Measurements from ENCODE around the gene ASPDH. TPM values are rescaled to one million over a fixed set of nuclear protein-coding genes. Genes with fewer than 3 reads are reported as not detected.

ASPDH gene
- total and polyA plus RNA-seq, 3 experiments from 2014 or later: not detected

GRCh38 chr19:50494186-50495019, 19.3 kb downstream of the ASPDH start:
- DNase-seq: no peak
- H3K36me3 ChIP-seq (ENCODE audit: insufficient read depth, low read length): no peaks in the 10 kb centered on the region
- no peaks in the 10 kb centered on the region for H3K27me3 Mint-ChIP-seq
- H3K4me1 Mint-ChIP-seq: peaks cover 18 to 21% (median 20%) of the 10 kb centered on the region in 3 donors
- H3K27ac Mint-ChIP-seq: peak overlapping the region in 4 of 8 donors; percentile 45 to 83 (median 56)
- peaks cover 12% of the 10 kb centered on the region for H3K4me1 ChIP-seq (ENCODE audit: insufficient read depth, low read length)
- H3K9me3 Mint-ChIP-seq: no peaks in the 10 kb centered on the region
- POLR2A ChIA-PET: no interaction called here
- peaks cover 0 to 6% (median 5%) of the 10 kb centered on the region in 3 donors for H3K36me3 Mint-ChIP-seq
- no peaks in the 10 kb centered on the region for H3K27me3 ChIP-seq (ENCODE audit: insufficient read depth, low read length, poor library complexity, severe bottlenecking)
- no peak overlapping the region for H3K4me3 Mint-ChIP-seq
- CTCF ChIA-PET: interaction anchor here (0.7 kb wide), 1 partner anchor 946 kb away, joined by 3 read pairs; no protein-coding TSS in a partner anchor
- H3K27ac ChIP-seq (ENCODE audit: low read depth, low read length): no peak overlapping the region
- H3K9me3 ChIP-seq (ENCODE audit: low read length): no peaks in the 10 kb centered on the region
- no peak overlapping the region for H3K4me3 ChIP-seq (ENCODE audit: low read length)

DNA sequence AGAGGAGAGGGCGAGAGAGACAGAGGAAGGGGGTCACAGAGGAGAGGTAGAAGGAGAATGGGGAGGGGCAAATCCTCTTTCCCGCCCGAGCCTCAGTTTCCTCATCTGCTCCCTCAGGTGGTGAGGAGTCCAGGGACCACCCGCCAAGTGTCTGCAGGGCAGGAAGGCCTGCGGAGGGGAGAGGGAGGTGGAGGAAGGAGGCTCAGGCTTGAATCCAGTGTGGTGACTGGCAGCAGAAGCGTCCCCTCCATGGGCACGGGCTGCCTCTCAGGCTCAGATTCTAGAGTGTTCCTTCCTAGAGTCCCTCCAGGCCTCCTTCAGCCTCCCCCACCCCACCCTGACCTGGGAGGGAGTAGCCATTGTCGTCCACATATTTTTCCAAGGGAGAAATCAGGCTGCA, 20.5 kb downstream of the ASPDH start:
- Histone ChIP-seq H3K36me3 (ENCODE audit: insufficient read depth, low read length) (no peaks in the 10 kb centered on the region), H3K9me3 (ENCODE audit: low read length) (no peaks in the 10 kb centered on the region), H3K4me3 (ENCODE audit: low read length) (no peak overlapping the region), H3K27me3 (ENCODE audit: insufficient read depth, low read length, poor library complexity, severe bottlenecking) (no peaks in the 10 kb centered on the region), H3K4me1 (ENCODE audit: insufficient read depth, low read length) (peaks cover 12% of the 10 kb centered on the region), H3K27ac (ENCODE audit: low read depth, low read length) (no peak overlapping the region)
- peaks cover 18 to 28% (median 20%) of the 10 kb centered on the region in 3 donors for H3K4me1 Mint-ChIP-seq
- H3K27ac Mint-ChIP-seq: peak overlapping the region in 1 of 8 donors; percentile 54
- DNase-seq: no peak
- no peaks in the 10 kb centered on the region for H3K9me3 Mint-ChIP-seq
- ChIA-PET POLR2A (no interaction called here), CTCF (no interaction called here)
- H3K27me3 Mint-ChIP-seq: no peaks in the 10 kb centered on the region
- H3K36me3 Mint-ChIP-seq: peaks cover 0 to 6% (median 5%) of the 10 kb centered on the region in 3 donors
- no peak overlapping the region for H3K4me3 Mint-ChIP-seq

DNA sequence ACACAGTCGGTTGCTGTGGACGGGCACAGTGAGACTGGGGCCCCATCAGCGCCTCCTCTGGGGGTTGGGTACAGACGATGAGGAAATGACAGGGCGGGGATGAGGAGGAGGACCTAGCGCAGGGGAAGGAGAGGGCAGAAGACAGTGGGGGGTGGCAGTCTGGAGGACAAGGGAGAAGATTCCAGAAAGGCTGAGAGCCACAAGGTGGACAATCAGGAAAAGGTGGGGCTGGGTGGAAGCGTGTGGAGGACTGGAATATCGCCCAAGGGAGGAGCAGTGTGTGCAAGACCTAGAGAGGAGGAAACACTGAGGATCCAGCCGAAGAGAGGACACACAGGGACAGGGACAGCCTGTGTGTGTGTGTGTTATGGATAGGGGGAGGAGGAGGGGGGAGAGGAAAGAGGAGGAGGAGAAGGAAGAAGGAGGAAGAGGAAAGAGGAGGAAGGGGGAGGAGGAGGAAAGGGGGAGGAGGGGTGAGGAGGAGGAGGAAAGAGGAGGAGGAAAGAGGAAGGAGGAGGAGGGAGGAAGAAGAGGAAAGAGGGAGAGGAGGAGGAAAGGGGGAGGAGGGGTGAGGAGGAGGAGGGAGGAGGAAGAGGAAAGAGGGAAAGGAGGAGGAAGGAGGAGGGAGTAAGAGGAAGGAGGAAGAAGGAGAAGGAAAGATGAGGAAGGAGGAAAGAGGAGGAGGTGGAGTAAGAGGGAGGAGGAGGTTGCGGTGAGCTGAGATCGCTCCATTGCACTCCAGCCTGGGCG, 21.2 kb downstream of the ASPDH start:
- Mint-ChIP-seq H3K27ac (peak overlapping the region in 4 of 8 donors; percentile 14 to 81 (median 50)), H3K4me3 (peak overlapping the region in 1 of 7 donors; percentile 38)
- peaks cover 12% of the 10 kb centered on the region for H3K4me1 ChIP-seq (ENCODE audit: insufficient read depth, low read length)

DNA sequence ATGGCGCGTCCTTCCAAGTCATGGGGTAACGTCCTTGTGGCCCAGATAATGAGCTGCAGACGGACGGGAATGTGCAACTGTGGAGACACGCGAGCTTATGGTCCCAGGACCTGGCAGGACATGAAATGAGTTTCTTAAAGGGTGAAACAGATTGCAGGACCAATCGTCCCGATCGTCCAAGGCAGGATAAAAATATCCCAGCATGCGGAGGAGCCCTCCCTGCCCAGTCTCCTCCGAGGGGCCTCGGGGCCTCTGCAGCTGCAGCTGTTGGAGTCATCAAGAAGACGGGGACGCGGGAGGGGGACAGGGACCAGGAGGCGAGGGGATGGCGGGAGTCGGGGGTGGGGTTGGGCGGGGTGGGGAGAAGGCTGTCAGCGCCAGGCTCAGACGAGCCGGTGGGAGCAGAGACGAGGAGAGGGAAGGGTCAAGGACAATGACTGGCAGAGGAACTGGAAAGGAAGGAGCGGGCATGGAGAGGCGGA, 22.7 kb downstream of the ASPDH start:
- H3K27ac Mint-ChIP-seq: peak overlapping the region in 2 of 8 donors; percentile 30 to 58
- H3K27me3 ChIP-seq (ENCODE audit: insufficient read depth, low read length, poor library complexity, severe bottlenecking): no peaks in the 10 kb centered on the region
- no peaks in the 10 kb centered on the region for H3K36me3 ChIP-seq (ENCODE audit: insufficient read depth, low read length)
- DNase-seq: no peak
- H3K27ac ChIP-seq (ENCODE audit: low read depth, low read length): no peak overlapping the region
- H3K4me1 ChIP-seq (ENCODE audit: insufficient read depth, low read length): peaks cover 12% of the 10 kb centered on the region
- H3K9me3 Mint-ChIP-seq: no peaks in the 10 kb centered on the region
- POLR2A ChIA-PET: no interaction called here
- CTCF ChIA-PET: no interaction called here
- peaks cover 20 to 28% (median 20%) of the 10 kb centered on the region in 3 donors for H3K4me1 Mint-ChIP-seq
- peaks cover 0 to 5% (median 3%) of the 10 kb centered on the region in 3 donors for H3K36me3 Mint-ChIP-seq
- H3K9me3 ChIP-seq (ENCODE audit: low read length): no peaks in the 10 kb centered on the region
- no peak overlapping the region for H3K4me3 Mint-ChIP-seq
- H3K4me3 ChIP-seq (ENCODE audit: low read length): no peak overlapping the region
- no peaks in the 10 kb centered on the region for H3K27me3 Mint-ChIP-seq

More for the DNA sequence above, 21.2 kb downstream of the ASPDH start:
- Histone ChIP-seq H3K27ac (ENCODE audit: low read depth, low read length) (no peak overlapping the region), H3K4me3 (ENCODE audit: low read length) (no peak overlapping the region), H3K27me3 (ENCODE audit: insufficient read depth, low read length, poor library complexity, severe bottlenecking) (no peaks in the 10 kb centered on the region), H3K9me3 (ENCODE audit: low read length) (no peaks in the 10 kb centered on the region), H3K36me3 (ENCODE audit: insufficient read depth, low read length) (no peaks in the 10 kb centered on the region)
- ChIA-PET POLR2A (no interaction called here), CTCF (no interaction called here)
- Mint-ChIP-seq H3K36me3 (peaks cover 0 to 6% (median 5%) of the 10 kb centered on the region in 3 donors), H3K9me3 (no peaks in the 10 kb centered on the region), H3K27me3 (no peaks in the 10 kb centered on the region), H3K4me1 (peaks cover 18 to 28% (median 20%) of the 10 kb centered on the region in 3 donors)
- DNase-seq: peak in 1 of 5 donors; percentile 32

DNA sequence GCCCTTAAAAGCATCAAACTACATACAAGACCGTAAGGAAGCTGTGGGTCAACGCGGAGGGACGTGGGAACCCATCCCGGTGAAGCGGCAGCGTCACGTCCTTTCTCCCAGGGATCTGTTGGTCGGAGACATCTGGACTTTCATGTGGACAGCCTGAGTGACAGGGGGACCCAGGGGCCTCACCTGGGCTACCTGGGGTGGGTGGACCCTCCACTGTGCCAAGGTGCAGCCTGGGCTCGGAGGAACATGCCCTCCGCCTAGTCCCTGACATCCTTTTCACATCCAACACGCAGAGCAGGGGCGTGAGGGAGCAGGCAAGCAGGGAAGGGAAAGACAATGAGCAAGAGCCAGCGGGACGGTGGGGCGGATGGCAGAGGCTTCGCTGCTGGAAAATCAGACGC, 23.3 kb downstream of the ASPDH start:
- peak overlapping the region in 1 of 8 donors; percentile 80 for H3K27ac Mint-ChIP-seq
- Histone ChIP-seq H3K9me3 (ENCODE audit: low read length) (no peaks in the 10 kb centered on the region), H3K36me3 (ENCODE audit: insufficient read depth, low read length) (no peaks in the 10 kb centered on the region), H3K4me3 (ENCODE audit: low read length) (no peak overlapping the region), H3K27ac (ENCODE audit: low read depth, low read length) (no peak overlapping the region), H3K4me1 (ENCODE audit: insufficient read depth, low read length) (peaks cover 12% of the 10 kb centered on the region), H3K27me3 (ENCODE audit: insufficient read depth, low read length, poor library complexity, severe bottlenecking) (no peaks in the 10 kb centered on the region)
- no peaks in the 10 kb centered on the region for H3K27me3 Mint-ChIP-seq
- DNase-seq: no peak
- no peak overlapping the region for H3K4me3 Mint-ChIP-seq
- H3K36me3 Mint-ChIP-seq: peaks cover 0 to 6% (median 5%) of the 10 kb centered on the region in 3 donors
- no peaks in the 10 kb centered on the region for H3K9me3 Mint-ChIP-seq
- ChIA-PET POLR2A (no interaction called here), CTCF (no interaction called here)
- peaks cover 20 to 28% (median 20%) of the 10 kb centered on the region in 3 donors for H3K4me1 Mint-ChIP-seq

GRCh38 chr19:50489461-50490011, 24.2 kb downstream of the ASPDH start:
- Histone ChIP-seq H3K36me3 (ENCODE audit: insufficient read depth, low read length) (peaks cover 4% of the 10 kb centered on the region), H3K4me3 (ENCODE audit: low read length) (no peak overlapping the region), H3K27me3 (ENCODE audit: insufficient read depth, low read length, poor library complexity, severe bottlenecking) (no peaks in the 10 kb centered on the region), H3K4me1 (ENCODE audit: insufficient read depth, low read length) (peaks cover 12% of the 10 kb centered on the region), H3K27ac (ENCODE audit: low read depth, low read length) (no peak overlapping the region), H3K9me3 (ENCODE audit: low read length) (no peaks in the 10 kb centered on the region)
- Mint-ChIP-seq H3K36me3 (peaks cover 0 to 12% (median 1%) of the 10 kb centered on the region in 3 donors), H3K4me3 (no peak overlapping the region), H3K27ac (no peak overlapping the region), H3K4me1 (peaks cover 20 to 28% (median 20%) of the 10 kb centered on the region in 3 donors), H3K9me3 (no peaks in the 10 kb centered on the region), H3K27me3 (no peaks in the 10 kb centered on the region)
- no peak for DNase-seq
- POLR2A ChIA-PET: no interaction called here
- CTCF ChIA-PET: no interaction called here

DNA sequence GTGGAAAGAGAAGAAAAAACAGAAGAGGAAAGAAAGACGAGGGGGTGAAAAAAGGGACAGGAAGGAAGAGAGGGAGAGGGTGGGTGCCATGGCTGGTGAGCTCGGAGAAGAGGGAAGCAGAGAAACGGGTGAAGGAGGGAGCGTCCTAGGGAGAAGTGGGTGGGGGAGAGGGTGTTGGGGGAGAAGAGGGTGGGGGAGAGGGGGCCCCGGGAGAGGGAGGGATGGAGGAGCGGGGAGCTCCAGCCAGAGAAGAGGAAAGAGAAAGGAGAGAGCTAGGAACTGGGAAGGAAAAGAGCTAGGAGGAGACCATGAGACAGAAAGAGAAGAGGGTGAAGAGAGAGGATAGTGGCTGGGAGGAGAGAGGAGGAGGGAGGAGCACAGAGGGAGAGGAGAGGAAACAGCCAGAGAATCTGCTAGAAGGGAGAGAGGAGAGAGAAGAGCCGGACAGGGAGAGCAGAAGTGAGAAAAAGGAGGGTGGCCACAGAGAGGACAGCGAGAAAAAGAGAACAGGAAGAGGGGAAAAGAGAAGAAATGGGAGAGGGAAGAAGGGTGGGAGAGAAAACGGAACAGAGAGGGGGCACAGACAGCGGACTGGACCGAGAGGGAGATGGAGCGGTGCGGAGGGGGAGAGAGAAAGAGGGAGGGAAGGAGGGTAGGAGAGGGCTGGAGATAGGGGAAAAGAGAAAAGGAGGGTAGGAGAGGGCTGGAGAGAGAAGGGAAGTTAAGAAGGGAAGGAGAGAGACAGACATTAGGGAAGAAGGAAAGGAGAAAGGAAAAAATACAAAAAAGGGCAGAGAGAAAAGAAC, 25.1 kb downstream of the ASPDH start:
- H3K27ac ChIP-seq (ENCODE audit: low read depth, low read length): no peak overlapping the region
- H3K36me3 ChIP-seq (ENCODE audit: insufficient read depth, low read length): peaks cover 5% of the 10 kb centered on the region
- no peak overlapping the region for H3K27ac Mint-ChIP-seq
- ChIA-PET CTCF (no interaction called here), POLR2A (no interaction called here)
- H3K4me1 ChIP-seq (ENCODE audit: insufficient read depth, low read length): peaks cover 12% of the 10 kb centered on the region
- no peaks in the 10 kb centered on the region for H3K9me3 Mint-ChIP-seq
- no peaks in the 10 kb centered on the region for H3K27me3 Mint-ChIP-seq
- H3K4me1 Mint-ChIP-seq: peaks cover 20 to 28% (median 20%) of the 10 kb centered on the region in 3 donors
- no peak overlapping the region for H3K4me3 ChIP-seq (ENCODE audit: low read length)
- no peak overlapping the region for H3K4me3 Mint-ChIP-seq
- DNase-seq: no peak
- peaks cover 0 to 18% (median 1%) of the 10 kb centered on the region in 3 donors for H3K36me3 Mint-ChIP-seq
- H3K9me3 ChIP-seq (ENCODE audit: low read length): no peaks in the 10 kb centered on the region
- no peaks in the 10 kb centered on the region for H3K27me3 ChIP-seq (ENCODE audit: insufficient read depth, low read length, poor library complexity, severe bottlenecking)
